Mononuclear cell (primary cell): ENCODE data around the gene CCND3. TPM values are rescaled to one million over a fixed set of nuclear protein-coding genes. Genes with fewer than 3 reads are reported as not detected.

Experiments
- H3K27me3 ChIP-seq: 2 replicates; pipeline ENCODE4 v1.6.0; 2011; ENCODE audit warnings: low read length, control low read depth; ENCODE audit not compliant: insufficient read depth
- H3K4me1 ChIP-seq: 2 replicates; pipeline ENCODE4 v1.5.1; 2011; ENCODE audit warnings: mild to moderate bottlenecking, low read length, control low read depth; ENCODE audit not compliant: insufficient read depth
- H3K4me3 ChIP-seq: 2 replicates; pipeline ENCODE4 v1.5.1; 2011; ENCODE audit warnings: mild to moderate bottlenecking, low read length, moderate library complexity
- H3K9me3 ChIP-seq: 2 replicates; pipeline ENCODE4 v1.5.1; 2011; ENCODE audit warnings: low read depth, mild to moderate bottlenecking, control low read depth, low read length
- total RNA-seq: library from RNA; depleted of rRNA; stranded (reverse); fragments of >200 nt; gene quantifications from one replicate; pipeline ENCODE4 v1.2.3, GENCODE V29; 2012

The CCND3 gene
- total RNA-seq, 1 donor, result 219 TPM

DNA sequence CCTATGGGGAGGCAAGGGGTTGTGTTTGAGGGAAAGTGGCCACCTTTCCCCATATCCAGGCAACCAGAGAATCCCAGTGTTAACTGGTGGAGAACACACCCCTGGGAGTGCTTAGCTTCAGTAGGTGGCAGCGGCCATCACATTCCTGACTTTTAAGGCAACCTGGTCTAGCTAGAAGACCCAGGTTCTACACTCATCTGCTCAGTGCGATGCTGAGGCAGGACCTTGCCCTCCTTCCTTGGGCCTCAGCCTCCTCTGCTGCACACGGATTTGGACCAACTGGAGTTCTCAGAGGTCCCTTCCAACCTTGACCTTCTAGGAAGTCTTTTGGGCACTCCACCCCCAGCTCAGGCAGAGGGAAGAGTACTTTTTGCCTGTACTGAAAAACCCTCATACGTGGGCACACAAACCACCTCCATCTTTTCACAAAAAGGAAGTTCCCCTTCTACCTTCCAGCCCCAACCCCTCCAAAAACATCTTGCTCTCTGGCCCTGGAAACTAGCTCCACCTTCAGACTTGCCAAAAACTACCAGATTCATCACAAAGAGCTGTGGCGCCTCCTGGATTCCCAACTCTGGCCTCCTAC lies 2.9 kb downstream of the CCND3 start:
- H3K27me3 ChIP-seq, result no peaks in the 10 kb centered on the region
- H3K4me1 ChIP-seq, result peaks cover 78% of the 10 kb centered on the region
- H3K4me3 ChIP-seq, result peak overlapping the region; percentile 92
- no peaks in the 10 kb centered on the region for H3K9me3 ChIP-seq

- H3K27me3 ChIP-seq, result no peaks in the 10 kb centered on the region
- peaks cover 77% of the 10 kb centered on the region for H3K4me1 ChIP-seq
- no peaks in the 10 kb centered on the region for H3K9me3 ChIP-seq
- peak overlapping the region; percentile 92 for H3K4me3 ChIP-seq
Observed at GRCh38 chr6:41937861-41938574, 3.6 kb downstream of the CCND3 start.

DNA sequence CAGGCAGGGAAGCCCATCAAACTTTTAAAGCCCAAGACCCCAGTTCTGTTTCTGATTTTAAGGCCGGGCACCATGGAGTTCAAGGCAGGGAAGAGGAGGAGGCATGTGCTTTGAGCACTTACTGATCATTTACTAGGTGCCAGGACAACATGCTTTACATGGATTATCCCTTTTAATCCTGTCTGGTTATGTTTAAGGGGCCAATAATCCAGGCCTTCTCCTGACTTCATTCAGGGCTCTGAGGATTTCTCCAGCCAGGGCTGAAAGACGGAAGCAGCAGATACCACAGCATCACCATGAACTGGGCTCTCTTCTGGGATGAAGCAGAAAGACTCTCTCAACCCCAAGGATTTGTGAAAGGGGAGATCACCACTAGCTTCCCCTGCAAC lies 4.1 kb downstream of the CCND3 start:
- H3K4me1 ChIP-seq, result peaks cover 71% of the 10 kb centered on the region
- no peak overlapping the region for H3K4me3 ChIP-seq
- no peaks in the 10 kb centered on the region for H3K27me3 ChIP-seq
- no peaks in the 10 kb centered on the region for H3K9me3 ChIP-seq

DNA sequence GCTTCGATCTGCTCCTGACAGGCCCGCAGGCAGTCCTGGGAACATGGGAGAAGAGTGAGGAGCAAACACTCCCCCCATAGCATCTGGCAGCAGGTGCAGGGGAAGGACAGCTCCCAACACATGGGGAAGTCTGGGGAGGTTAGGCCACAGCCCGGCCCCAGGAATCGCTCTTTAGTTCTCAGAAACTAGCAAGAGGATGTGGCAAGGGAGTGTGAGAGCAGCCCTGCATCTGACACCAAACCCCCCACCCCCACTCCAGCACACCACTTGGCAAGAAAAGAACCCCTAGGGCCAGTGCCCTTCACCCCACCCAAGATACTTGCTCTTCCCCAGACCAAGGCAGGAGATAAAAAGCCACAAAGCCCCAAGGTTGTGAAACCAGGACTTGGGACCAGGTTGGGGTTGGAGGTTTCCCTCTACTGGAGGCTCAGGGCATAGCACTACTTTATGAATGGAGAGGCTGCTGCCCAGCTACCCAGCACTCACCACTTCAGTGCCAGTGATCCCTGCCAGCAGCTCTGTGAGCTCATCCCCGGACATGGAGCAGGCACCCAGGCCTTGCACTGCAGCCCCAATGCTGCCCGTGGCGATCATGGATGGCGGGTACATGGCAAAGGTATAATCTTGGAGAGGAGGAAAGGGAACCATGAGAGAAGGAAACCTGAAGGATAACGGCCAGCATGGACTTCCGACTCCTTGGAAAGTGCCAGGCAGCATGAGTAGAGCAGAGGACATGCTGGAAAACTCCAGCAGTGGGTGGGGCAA lies 5.4 kb downstream of the CCND3 start:
- Histone ChIP-seq H3K9me3 (no peaks in the 10 kb centered on the region), H3K4me3 (no peak overlapping the region)

GRCh38 chr6:41935685-41936072 lies 5.9 kb downstream of the CCND3 start:
- H3K4me1 ChIP-seq, result peaks cover 64% of the 10 kb centered on the region
- no peaks in the 10 kb centered on the region for H3K9me3 ChIP-seq
- no peak overlapping the region for H3K4me3 ChIP-seq
- H3K27me3 ChIP-seq, result no peaks in the 10 kb centered on the region

More for the DNA sequence above, 5.4 kb downstream of the CCND3 start:
- Histone ChIP-seq H3K4me1 (peaks cover 64% of the 10 kb centered on the region), H3K27me3 (no peaks in the 10 kb centered on the region)

DNA sequence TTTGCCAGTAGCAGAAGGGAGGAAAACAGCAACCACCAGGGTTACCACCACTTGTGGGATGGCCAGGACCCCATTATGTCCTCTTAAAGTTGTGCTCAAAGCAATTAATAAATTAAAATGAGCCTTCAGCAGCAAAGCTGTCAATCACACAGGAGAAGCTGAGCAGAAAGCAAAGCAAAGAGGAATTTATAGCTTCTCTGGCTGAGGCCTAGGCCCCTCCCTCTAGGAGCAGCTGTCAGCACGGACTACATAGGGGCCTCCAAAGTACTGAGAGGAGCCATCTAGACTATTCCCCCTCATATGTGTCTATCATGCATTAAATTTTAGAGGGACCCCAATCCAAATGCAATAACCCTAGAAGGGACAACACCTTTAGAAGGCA lies 6.4 kb downstream of the CCND3 start:
- H3K4me3 ChIP-seq, result no peak overlapping the region

GRCh38 chr6:41934278-41935192 lies 7.1 kb downstream of the CCND3 start:
- Histone ChIP-seq H3K9me3 (no peaks in the 10 kb centered on the region), H3K27me3 (no peaks in the 10 kb centered on the region), H3K4me1 (peaks cover 53% of the 10 kb centered on the region), H3K4me3 (no peak overlapping the region)

More for the DNA sequence above, 6.4 kb downstream of the CCND3 start:
- H3K4me1 ChIP-seq, result peaks cover 59% of the 10 kb centered on the region
- H3K9me3 ChIP-seq, result no peaks in the 10 kb centered on the region
- no peaks in the 10 kb centered on the region for H3K27me3 ChIP-seq

DNA sequence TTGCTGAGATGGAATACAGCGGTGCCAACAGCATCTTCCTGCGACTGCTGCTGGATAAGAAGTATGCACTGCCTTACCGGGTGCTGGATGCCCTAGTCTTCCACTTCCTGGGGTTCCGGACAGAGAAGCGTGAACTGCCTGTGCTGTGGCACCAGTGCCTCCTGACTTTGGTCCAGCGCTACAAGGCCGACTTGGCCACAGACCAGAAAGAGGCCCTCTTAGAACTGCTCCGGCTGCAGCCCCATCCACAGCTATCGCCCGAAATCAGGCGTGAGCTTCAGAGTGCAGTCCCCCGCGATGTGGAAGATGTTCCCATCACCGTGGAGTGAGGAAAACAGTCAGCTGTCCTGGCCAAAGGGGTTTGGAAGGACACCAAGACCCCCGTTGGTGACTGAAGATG lies 9.2 kb downstream of the CCND3 start:
- Histone ChIP-seq H3K4me3 (no peak overlapping the region), H3K9me3 (no peaks in the 10 kb centered on the region), H3K27me3 (no peaks in the 10 kb centered on the region), H3K4me1 (peaks cover 31% of the 10 kb centered on the region)

- H3K9me3 ChIP-seq, result no peaks in the 10 kb centered on the region
- H3K27me3 ChIP-seq, result no peaks in the 10 kb centered on the region
- H3K4me3 ChIP-seq, result no peak overlapping the region
- peaks cover 25% of the 10 kb centered on the region for H3K4me1 ChIP-seq
Observed at GRCh38 chr6:41931792-41932191, 9.8 kb downstream of the CCND3 start.

DNA sequence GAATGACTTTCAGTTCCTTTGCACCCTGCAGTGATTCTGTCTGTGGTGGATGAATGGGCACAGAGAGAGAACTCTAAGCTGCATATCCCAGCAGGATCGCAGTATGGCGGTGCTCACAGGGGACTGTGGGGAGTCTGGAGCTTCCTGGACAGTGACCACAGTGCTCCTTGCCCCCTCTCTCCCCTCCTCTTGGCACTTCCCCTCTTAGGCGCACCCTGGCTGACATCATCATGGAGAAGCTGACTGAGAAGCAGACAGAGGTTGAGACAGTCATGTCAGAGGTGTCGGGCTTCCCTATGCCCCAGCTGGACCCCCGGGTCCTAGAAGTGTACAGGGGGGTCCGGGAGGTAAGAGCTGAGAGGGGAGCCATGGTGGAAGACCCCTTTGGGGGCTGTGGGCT lies 11.7 kb downstream of the CCND3 start:
- peaks cover 7% of the 10 kb centered on the region for H3K4me1 ChIP-seq
- no peaks in the 10 kb centered on the region for H3K9me3 ChIP-seq
- no peaks in the 10 kb centered on the region for H3K27me3 ChIP-seq
- no peak overlapping the region for H3K4me3 ChIP-seq

DNA sequence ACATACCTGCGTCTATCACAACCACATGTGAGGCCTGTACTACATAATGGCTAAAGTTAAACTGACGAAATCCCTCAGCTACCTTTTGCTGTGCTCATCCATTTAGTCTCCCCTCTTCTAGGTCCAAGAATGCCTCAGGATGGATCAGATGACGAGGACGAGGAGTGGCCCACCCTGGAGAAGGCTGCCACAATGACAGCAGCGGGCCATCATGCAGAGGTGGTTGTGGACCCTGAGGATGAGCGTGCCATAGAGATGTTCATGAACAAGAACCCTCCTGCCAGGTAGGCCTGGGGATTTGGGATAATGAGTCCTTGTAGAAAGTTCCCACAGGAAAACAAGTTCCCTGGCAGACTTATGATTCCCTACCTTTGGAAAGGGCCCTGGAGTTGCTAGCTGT lies 14.4 kb downstream of the CCND3 start:
- peaks cover 17% of the 10 kb centered on the region for H3K4me1 ChIP-seq
- no peak overlapping the region for H3K4me3 ChIP-seq
- H3K27me3 ChIP-seq, result no peaks in the 10 kb centered on the region
- no peaks in the 10 kb centered on the region for H3K9me3 ChIP-seq

DNA sequence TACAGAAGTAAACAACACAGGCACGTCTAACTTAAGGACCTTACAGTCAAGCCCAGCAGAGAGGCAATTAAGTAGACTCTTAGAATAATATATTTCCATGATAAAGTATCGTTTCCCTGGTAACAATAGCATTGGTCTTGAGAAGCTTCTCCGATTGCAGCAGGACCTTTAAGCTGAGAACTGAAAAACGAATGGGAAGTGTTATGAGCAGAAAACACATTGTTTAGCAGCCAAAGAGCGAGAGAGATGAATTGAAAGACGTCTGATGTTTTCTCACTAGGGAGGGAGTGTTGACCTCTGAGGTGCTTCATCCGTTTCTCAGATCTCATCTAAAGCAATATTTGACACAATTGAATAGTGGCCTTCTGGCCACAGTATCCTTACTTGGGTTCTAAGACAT lies 19.5 kb downstream of the CCND3 start:
- Histone ChIP-seq H3K4me1 (peaks cover 38% of the 10 kb centered on the region), H3K4me3 (peak overlapping the region; percentile 84), H3K9me3 (no peaks in the 10 kb centered on the region), H3K27me3 (no peaks in the 10 kb centered on the region)

DNA sequence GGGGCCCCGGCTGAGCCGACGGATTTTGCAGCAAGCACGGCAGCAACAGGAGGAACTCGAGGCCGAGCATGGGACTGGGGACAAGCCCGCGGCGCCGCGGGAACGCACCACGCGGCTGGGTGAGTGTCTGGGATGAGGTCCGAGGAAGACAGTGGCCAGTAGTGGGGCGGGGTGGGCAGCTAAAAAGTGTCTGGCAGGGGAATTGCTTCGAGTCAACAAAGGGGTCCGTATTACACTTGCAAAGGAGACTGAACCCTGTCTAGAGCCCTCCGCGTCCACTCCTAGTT lies 20.0 kb downstream of the CCND3 start:
- no peaks in the 10 kb centered on the region for H3K27me3 ChIP-seq
- peaks cover 38% of the 10 kb centered on the region for H3K4me1 ChIP-seq
- H3K9me3 ChIP-seq, result no peaks in the 10 kb centered on the region
- peak overlapping the region; percentile 84 for H3K4me3 ChIP-seq

DNA sequence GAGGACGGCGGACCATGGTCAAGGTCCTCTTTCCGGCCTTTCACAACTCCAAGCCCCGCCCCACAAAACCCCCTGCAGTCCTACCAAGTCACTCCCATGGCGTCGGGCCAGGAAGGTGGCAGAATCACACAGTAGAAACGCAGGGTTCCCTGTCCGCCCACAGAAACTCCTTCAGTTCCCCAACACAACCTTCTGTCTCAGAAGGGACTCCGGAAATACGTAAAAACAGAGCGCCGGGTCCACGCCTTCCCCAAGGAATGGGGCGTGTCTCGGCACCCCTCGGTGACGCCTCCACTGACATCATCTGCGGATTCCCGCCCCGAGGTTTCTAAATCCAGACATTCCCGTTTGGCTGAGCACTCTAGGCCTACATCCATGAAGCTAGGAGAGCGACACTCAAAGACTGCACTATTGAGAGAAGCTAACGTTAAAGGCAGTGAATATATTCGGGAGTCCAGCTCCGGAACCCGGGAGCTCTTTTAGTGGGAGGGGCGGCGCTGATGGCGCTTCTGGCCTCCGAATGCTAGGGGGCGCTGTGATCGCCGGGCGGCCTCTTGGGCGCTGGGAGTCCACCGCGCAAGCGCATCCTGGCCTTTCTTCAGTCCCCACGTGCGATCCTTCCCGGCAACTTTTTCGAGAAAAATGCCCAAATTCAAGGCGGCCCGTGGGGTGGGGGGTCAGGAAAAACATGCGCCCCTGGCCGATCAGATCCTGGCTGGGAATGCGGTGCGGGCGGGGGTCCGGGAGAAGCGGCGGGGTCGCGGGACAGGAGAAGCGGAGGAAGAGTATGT lies 20.5 kb downstream of the CCND3 start, which contains the start of the genes BYSL and MED20:
TSS of gene BYSL (plus strand) at position 579 of the 791 bp plus-strand sequence. CDS start at position 643, 64 bp downstream.
TSS of gene MED20 (minus strand) at position 219 of the 791 bp plus-strand sequence. CDS start at position 98, 121 bp downstream.
- Histone ChIP-seq H3K4me1 (peaks cover 38% of the 10 kb centered on the region), H3K27me3 (no peaks in the 10 kb centered on the region), H3K9me3 (no peaks in the 10 kb centered on the region), H3K4me3 (peak within 1 kb of the TSS; percentile 84)
